ENCODE data around the gene PEAK1. TPM values are rescaled to one million over a fixed set of nuclear protein-coding genes. Genes with fewer than 3 reads are reported as not detected.

Gene PEAK1
- total and polyA plus RNA-seq, 9 of the 15 experiments (the other 6 are each of a cell fraction or from before 2014, with no cell fraction given): 0.99 to 22.4 (median 10.8) TPM

DNA sequence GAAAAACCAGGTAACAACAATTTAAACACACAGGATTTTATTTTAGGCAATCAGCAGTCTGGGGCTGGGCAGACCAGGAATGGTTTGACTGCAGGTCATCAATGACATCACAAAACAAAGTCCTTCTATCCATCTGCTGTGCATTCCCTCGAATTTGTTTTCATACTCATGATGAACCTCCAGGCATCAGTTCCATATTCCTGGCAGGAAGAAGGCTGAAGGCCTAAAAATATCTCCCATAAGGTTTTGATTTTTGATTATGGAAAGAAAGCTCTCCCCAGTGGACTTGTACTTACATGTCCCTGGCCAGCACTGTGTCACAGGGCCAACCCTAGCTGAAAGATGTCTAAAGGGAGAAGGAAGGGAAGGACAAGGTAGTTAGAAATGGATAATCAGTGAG, 107.4 kb downstream of the PEAK1 start (continued):
- TF ChIP-seq RERE (CRISPR knock-in tag; IDR thresholded peaks at IDR 0.05; ENCODE audit: borderline replicate concordance) (no peak), ZFP1 (CRISPR knock-in tag; IDR thresholded peaks at IDR 0.05) (no peak), SNRNP70 (optimal IDR thresholded peaks at IDR 0.05; ENCODE audit: low read depth, low read length) (no peak), RNF2 (IDR thresholded peaks at IDR 0.05) (no peak), NCOA6 (IDR thresholded peaks at IDR 0.05) (no peak), ZNF707 (CRISPR knock-in tag; conservative IDR thresholded peaks at IDR 0.05) (no peak), ASH1L (IDR thresholded peaks at IDR 0.05; ENCODE audit: borderline replicate concordance, low read depth, partially characterized antibody) (no peak), HMG20B (CRISPR knock-in tag; IDR thresholded peaks at IDR 0.05) (no peak)

Measured in K562 (cell line).